HG03097 (cell line): ENCODE results near the gene MAP2K1.
"Not testable (repeated sequence)": the region's sequence is repeated elsewhere in the genome, so short reads cannot be mapped to it uniquely, and the experiment has no call there.

Experiments used
- ATAC-seq: cut with Tn5 transposase; IDR thresholded peaks from one replicate; pipeline ENCODE4 v1.9.1; 2021; ENCODE audit not compliant: unreplicated experiment, low FRiP score

Gene MAP2K1

DNA sequence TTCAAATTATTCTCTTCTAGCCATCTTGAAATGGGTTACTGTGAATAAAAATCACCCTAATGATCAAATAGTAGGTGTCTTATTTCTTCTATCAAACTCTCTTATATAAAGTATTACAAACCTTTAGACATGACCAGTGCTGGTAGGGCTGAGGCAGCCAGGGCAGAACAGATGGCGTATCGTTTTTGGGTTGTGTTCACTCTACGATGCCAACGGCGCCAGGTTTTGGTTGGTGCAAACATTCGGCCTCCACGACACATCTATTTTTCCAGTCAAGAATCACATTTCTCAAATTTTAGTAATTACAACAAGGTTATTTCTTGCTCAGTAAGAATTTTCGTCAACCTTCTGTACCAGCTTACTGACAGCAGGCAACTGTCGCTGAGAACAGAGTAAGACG, 115.8 kb downstream of the MAP2K1 start:
- no peak for ATAC-seq

DNA sequence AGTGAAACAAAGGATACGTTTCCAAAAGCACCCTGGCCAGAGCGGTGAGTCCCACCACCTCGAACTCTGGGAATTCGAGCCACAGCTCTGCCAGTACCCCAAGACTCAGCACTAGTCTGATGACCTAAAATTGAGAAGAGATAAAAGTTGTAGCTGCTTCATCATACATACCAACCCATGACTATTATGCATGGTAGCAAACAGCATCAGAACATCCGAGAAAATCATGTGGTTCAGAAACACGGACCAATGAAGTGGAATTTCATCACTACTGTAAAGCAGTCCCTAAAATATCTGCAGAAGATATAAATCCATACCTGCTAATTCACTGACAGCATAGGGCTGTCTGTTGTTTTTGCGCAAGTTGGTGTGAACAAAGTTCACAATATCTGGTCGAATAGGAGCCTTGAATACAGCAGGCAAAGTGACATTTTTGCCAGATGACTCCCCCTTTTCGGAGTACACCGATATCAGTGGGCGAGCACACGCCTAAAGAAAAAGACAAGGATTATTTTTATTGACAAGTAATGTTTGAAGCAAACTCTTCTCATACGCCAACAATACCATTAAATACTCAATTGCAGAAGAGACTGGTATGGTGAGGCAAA, 116.4 kb downstream of the MAP2K1 start:
- ATAC-seq: not testable (repeated sequence)

DNA sequence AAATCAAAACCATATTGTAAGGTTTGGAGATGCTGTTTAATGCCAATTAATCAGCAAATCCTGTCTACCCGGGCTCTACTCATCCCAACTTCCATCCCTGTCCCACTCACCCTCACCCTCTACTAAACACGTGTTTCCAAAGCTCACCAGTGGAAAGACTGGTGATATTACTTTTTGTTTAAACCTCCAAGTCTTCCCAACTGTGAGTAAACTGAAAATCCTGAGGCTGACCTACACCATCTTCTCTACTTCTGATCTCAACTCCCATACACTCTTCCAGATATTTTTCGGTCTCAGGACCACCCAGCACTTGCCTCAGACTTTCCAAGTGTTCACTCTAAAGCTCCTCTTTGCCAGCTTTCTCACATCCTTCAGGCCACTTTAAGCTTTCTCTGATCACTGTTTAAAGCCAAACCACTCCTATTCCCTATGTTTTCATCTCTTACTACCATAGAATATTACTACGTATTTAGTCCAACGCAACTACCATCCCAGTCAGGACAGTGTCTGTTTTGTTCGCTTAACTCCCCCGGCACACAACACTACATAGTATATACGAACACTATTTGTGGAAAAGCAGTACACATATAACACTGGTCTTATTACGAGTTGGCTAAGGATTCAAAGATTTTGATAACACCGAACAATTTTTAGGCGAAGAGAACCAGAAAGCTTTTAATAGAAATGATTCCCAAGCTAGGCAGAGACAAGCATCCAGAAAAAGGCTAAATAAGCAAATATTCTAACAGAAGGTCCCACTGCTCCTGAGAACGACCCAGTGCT, 117.3 kb downstream of the MAP2K1 start:
- ATAC-seq: no peak

- ATAC-seq: peak; percentile 54
These were observed 118.1 kb downstream of the MAP2K1 start, which contains the start of the genes RPL4 and ZWILCH for GRCh38 chr15:66504563-66505429. TSS of gene RPL4 (minus strand) at chr15:66504855. CDS start at chr15:66504790, 65 bp downstream. TSS of gene ZWILCH (plus strand) at chr15:66505326. CDS start at chr15:66505339, 13 bp downstream.

GRCh38 chr15:66505430-66505811, 118.7 kb downstream of the MAP2K1 start:
- ATAC-seq: peak; percentile 7

- no peak for ATAC-seq
These were observed 119.1 kb downstream of the MAP2K1 start for GRCh38 chr15:66505818-66506217.

GRCh38 chr15:66508293-66508883, 121.7 kb downstream of the MAP2K1 start:
- ATAC-seq: no peak

- ATAC-seq: no peak
These were observed 127.9 kb downstream of the MAP2K1 start for GRCh38 chr15:66514586-66514985.

DNA sequence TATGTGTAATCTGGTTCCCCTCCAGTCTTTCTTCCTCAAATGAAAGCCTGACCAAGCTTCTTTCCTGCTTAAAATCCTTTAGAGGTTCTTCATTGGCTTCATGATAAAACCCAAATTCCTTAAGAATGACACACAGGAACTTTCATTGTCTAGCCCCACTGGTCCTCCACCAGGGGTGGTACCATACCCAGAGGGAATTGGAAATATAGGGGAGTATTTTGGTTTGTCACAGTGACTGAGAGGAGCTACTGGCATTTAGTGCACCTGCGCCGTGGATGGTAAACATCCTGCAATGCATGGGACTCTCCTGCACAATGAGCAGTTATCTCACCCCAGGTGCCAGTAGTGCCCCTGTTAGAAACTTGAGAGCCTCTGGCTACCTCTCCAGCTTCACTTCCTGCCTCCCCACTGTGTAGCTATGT, 129.2 kb downstream of the MAP2K1 start:
- ATAC-seq: no peak

DNA sequence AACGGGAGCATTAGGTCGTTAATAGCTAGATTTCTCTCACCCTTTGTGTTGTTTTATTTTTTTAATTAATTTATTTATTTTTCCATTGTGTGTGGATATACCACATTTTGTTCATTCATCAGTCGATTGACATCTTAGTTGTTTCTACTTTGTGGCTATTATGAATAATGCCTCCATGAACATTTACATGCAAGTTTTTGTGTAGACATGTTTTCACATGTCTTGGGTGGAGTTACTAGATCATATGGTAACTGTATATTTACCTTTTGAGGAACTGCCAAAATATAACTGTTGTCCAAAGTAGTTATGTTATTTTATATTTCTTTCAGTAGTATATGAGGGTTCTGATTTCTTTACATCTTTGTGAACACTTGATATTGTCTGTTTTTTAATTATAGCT, 137.2 kb downstream of the MAP2K1 start:
- no peak for ATAC-seq

DNA sequence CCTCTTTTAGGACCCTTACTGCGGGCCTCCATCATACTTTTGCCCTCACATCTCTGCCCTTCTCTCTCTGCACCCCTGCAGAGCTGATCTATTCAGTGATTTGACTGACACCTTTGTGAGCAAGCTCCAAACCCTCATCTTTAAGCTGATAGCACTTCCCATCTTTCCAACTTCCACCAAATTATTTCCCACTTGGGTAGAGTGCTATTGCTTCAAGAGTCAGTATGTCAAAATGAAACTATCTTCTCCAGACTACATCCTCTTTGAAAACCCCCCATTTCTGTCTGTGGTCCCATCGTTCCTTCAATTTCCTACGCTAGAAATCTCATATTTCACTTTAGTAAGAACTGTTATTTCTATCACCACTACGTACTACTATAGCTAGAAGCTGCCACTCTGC, 138.1 kb downstream of the MAP2K1 start:
- no peak for ATAC-seq

GRCh38 chr15:66535056-66535455, 148.3 kb downstream of the MAP2K1 start:
- ATAC-seq: no peak
